DMS114 treated with DMSO at 0.1 percent for 48 hours (cell line): ENCODE data around the gene ASB10.

Experiments
- DNase-seq: peaks from one replicate; lab custom pipeline; 2025; ENCODE audit not compliant: unreplicated experiment; lab: John Stamatoyannopoulos, UW

Gene ASB10

DNA sequence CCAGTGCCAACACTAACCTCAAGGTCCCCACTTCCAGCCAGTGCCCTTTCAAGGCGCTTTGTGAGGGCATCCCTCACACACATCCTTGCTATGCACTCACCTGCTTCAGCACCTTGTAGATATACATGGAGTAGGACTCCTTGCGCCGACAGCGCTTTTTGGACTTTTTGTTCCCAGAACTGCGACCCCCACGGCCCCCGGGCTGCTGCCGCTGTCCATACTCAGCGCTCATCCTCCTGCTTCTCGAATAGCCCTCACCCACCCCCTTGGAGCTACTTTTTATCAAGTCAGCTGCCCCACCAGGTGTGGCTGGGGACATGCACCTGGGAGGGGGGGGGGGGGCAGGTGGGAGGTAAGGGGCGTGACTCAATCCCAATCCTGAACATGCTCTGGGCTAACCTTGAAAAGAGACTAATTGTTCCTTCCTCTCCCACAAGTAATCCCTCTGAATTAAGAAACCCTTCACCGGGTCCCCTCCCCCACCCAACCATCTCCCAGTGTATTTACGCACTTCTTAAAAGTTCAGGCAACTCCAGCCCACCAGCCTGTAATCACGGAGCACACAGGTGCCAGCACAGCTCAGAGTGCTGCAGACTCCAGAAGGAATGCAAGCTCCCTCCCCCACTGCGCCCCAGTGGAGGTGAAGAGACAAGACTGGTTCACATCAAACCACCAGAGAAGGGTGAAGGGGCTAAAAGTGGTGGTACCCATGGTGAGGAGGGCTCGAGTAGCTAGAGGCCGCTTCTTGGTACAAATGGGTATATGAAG lies 23.2 kb upstream of the ASB10 start, which contains the start of gene H2BK1:
Gene H2BK1, minus strand, starts transcription at position 402 of the 768 bp plus-strand sequence. Its CDS starts 170 bp downstream, at position 232.
- DNase-seq = no peak

GRCh38 chr7:151209588-151209987 lies 22.5 kb upstream of the ASB10 start:
- DNase-seq = no peak

GRCh38 chr7:151208253-151208862 lies 21.3 kb upstream of the ASB10 start:
- no peak for DNase-seq

DNA sequence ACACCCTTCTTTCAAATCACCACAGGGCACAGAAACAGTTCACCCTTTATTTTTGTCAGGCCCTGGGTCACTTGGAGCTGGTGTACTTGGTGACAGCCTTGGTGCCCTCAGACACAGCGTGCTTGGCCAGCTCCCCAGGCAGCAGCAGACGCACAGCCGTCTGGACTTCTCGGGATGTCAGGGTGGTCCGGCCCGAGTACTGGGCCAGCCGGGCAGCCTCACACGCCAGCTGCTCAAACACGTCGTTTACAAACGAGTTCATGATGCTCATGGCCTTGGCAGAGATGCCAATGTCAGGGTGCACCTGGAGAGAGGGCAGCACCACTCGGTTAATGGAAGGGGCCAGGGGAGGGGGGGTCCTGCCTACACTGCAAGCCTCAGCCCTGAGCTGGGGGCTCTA lies 20.8 kb upstream of the ASB10 start:
- DNase-seq = no peak

- no peak for DNase-seq
These were observed 20.3 kb upstream of the ASB10 start for GRCh38 chr7:151207315-151207714.

DNA sequence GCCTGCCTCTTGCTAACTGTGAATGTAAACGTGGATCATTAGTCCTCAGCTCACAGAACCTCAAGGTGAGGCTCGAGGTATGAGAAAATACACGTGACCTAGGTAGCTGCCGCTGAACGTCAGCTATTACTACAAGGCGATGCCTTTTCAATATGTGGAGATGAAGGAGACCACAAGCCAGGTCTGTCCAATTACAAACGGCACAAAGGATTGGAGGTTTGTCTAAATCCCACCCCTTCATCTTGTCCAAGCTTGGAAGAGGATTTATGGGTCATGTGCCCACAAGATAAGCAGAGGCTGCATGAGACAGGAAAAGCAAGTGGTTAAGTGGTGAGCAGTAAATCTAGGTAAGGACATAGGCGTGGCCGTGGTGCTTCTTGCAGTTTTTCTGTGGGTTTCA lies 19.9 kb upstream of the ASB10 start:
- DNase-seq = no peak

DNA sequence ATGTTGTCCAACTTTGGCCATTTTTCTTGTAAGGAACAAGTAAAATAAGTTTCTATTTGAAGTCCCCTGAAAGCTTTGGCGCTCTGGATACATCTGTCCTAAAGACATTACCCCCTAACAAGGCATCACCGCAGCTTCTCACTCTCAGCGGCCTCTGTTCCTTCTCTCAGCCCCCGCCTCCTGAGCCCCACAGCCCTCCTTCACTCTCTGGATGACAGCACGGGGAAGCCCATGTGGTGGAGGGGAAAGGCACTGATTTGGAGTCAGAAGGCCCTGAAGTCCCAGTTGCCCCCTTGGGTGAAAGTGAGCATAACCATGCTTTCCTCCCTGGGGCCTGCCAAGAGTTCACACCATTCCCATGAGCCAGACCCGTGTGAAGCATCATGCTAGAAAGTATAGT lies 18.7 kb upstream of the ASB10 start:
- DNase-seq = no peak

- DNase-seq = no peak
These were observed 17.5 kb upstream of the ASB10 start for GRCh38 chr7:151204383-151205032.

- no peak for DNase-seq
These were observed 15.8 kb upstream of the ASB10 start for GRCh38 chr7:151202836-151203235.

- DNase-seq = no peak
These were observed 14.7 kb upstream of the ASB10 start for GRCh38 chr7:151201751-151202150.

DNA sequence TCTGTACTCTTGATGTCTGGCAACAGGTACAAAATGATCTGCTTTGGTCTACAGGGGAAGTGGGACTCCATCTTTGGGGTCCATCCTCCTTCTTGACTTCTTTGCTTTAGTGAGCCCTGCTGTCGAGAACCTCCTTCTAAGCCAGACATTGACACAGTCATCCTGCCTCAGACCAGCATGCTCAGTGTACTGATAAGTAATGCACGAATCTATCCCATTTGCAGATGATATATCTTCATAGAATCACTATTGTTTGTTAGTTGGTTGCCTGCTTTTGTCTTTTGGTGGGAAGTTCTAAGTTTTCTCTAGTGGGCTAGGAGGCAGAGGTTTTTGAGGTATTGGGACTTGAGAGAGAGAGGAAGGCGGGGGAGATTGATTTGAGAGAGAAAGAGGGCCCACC lies 14.3 kb upstream of the ASB10 start:
- no peak for DNase-seq

- DNase-seq = no peak
These were observed 12.1 kb upstream of the ASB10 start for GRCh38 chr7:151198945-151199848.

DNA sequence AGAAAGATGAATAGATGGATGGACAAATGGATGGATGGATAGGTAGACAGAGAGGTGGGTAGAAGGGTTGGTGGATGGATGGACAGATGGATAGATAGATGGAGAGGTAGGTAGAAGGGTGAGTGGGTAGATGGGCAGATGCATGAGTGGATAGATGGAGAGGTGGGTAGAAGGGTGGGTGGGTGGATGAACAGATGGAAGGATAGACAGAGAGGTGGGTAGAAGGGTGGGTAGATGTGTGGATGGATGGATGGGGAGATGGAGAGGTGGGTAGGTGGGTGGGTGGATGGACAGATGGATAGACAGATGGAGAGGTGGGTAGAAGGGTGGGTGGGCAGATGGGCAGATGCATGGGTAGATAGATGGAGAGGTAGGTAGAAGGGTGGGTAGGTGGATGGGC lies 10.9 kb upstream of the ASB10 start:
- DNase-seq = no peak

- no peak for DNase-seq
These were observed 8.8 kb upstream of the ASB10 start for GRCh38 chr7:151195616-151196450.

GRCh38 chr7:151194188-151194587 lies 7.1 kb upstream of the ASB10 start:
- no peak for DNase-seq

- DNase-seq = no peak
These were observed 6.3 kb upstream of the ASB10 start for GRCh38 chr7:151193203-151193978.

GRCh38 chr7:151192002-151192539 lies 5.0 kb upstream of the ASB10 start:
- no peak for DNase-seq

GRCh38 chr7:151191544-151191943 lies 4.5 kb upstream of the ASB10 start:
- no peak for DNase-seq

DNA sequence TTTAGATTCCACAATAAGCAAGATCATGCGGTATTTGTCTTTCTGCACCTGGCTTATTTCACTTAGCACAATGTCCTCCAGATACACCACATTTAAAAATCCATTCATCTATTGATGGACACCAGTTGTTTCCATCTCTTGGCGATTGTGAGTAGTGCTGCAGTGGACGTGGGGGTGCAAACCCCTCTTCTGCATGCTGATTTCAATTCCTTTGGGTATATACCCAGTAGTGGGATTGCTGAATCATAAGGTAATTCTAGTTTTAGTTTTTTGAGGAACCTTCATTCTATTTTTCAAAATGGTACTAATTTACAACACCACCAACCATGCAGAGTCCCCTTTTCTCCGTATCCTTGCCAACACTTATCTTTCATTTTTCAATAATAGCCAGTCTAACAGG lies 2.0 kb upstream of the ASB10 start:
- DNase-seq = no peak
